HepG2 (cell line): Measurements from ENCODE around the gene DYNC1LI1. TPM values are rescaled to one million over a fixed set of nuclear protein-coding genes. Genes with fewer than 3 reads are reported as not detected.

Source experiments
- ATAC-seq: fragments of 200-7000 bp; cut with Tn5 transposase; 3 replicates; pipeline ENCODE4 v1.9.1; 2020; ENCODE audit warnings: mild to moderate bottlenecking, moderate library complexity
- BruUV-seq: library from RNA; stranded (reverse); fragments of 400-500 nt; replicated peaks from 2 replicates; lab custom pipeline; 2021; lab: Mats Ljungman, UMichigan
- CTCF ChIA-PET: fragments of 300-600 bp; formaldehyde crosslinking; extraction: SDS; loops from one replicate; lab custom pipeline; 2021; ENCODE audit warnings: low total read pairs, inconsistent platforms, low intra/inter-chr PET ratio; lab: Yijun Ruan, JAX
- POLR2A ChIA-PET: fragments of 350-600 bp; sonication (Branson Sonifier 250); formaldehyde crosslinking; loops from one replicate; lab custom pipeline; 2020; ENCODE audit warnings: antibody characterized with exemption, inconsistent platforms; lab: Yijun Ruan, JAX
- DNase-seq: peaks from one replicate; pipeline ENCODE4 v3.0.0-alpha.2; 2015; ENCODE audit warnings: low spot score
- FAIRE-seq: peaks from 3 replicates; lab custom pipeline; 2011; peaks lifted over from hg19 to GRCh38; lab: Jason Lieb, UNC
- H2AFZ ChIP-seq: one replicate; pipeline ENCODE4 v1.6.1; 2011; ENCODE audit warnings: low read length, inconsistent platforms
- H3K27ac ChIP-seq: fragments of 300-600 bp; 3 replicates; pipeline ENCODE4 v1.8.0; 2011; ENCODE audit warnings: mixed run types, mild to moderate bottlenecking, mixed read lengths, low read length, inconsistent platforms; ENCODE audit not compliant: insufficient read depth; ENCODE audit errors: extremely low read length
- H3K27me3 ChIP-seq, 2 experiments: fragments of 200-600 bp in 1 of 2; 2 replicates in 1 of 2; 3 replicates in 1 of 2; pipeline versions ENCODE4 v1.6.0 to v1.8.0; 2011; ENCODE audit warnings: low read length in 2 of 2, mild to moderate bottlenecking in 2 of 2, moderate library complexity in 2 of 2, inconsistent platforms in 1 of 2; ENCODE audit not compliant: insufficient read depth in 2 of 2, control insufficient read depth in 1 of 2
- H3K36me3 ChIP-seq, 2 experiments: fragments of 200-600 bp in 1 of 2; replicated peaks in 1 of 2; 2 replicates in 1 of 2; 3 replicates in 1 of 2; pipeline versions ENCODE4 v1.5.1 to v1.8.0; 2011; ENCODE audit warnings: low read length in 2 of 2, inconsistent platforms in 1 of 2; ENCODE audit not compliant: insufficient read depth in 2 of 2, control insufficient read depth in 1 of 2
- H3K4me1 ChIP-seq: 2 replicates; pipeline ENCODE4 v1.5.1; 2012; ENCODE audit warnings: low read length, inconsistent platforms; ENCODE audit not compliant: insufficient read depth
- H3K4me2 ChIP-seq: 2 replicates; pipeline ENCODE4 v1.6.0; 2011; ENCODE audit warnings: low read depth, low read length, inconsistent platforms
- H3K4me3 ChIP-seq, 3 experiments: fragments of 200-600 bp in 1 of 3; sonication (generic), shearing (Covaris generic) in 1 of 3; replicated peaks in 1 of 3; 2 replicates each; pipeline ENCODE4 v1.5.1; 2011 to 2016; ENCODE audit warnings: low read length in 3 of 3, inconsistent platforms in 2 of 3, low read depth in 2 of 3, mild to moderate bottlenecking in 2 of 3, control low read depth in 1 of 3, mixed read lengths in 1 of 3; ENCODE audit not compliant: insufficient read depth in 1 of 3
- H3K79me2 ChIP-seq: one replicate; pipeline ENCODE4 v1.6.1; 2011; ENCODE audit warnings: low read length, inconsistent platforms; ENCODE audit not compliant: insufficient read depth
- H3K9ac ChIP-seq: 2 replicates; pipeline ENCODE4 v1.6.0; 2011; ENCODE audit warnings: mild to moderate bottlenecking, low read depth, low read length, inconsistent platforms; ENCODE audit not compliant: insufficient read depth
- H3K9me3 ChIP-seq: 2 replicates; pipeline ENCODE4 v1.5.1; 2012; ENCODE audit warnings: mild to moderate bottlenecking, low read length
- H4K20me1 ChIP-seq: 2 replicates; pipeline ENCODE4 v1.6.0; 2011; ENCODE audit warnings: inconsistent platforms, mild to moderate bottlenecking, low read length, moderate library complexity; ENCODE audit not compliant: insufficient read depth
- CAMTA2 ChIP-seq: sonication (generic); formaldehyde crosslinking; IDR thresholded peaks from 2 replicates; pipeline ENCODE4 v1.4.0; 2020; ENCODE audit warnings: mild to moderate bottlenecking, missing genetic modification reagents, borderline replicate concordance
- CREM ChIP-seq, 2 experiments: sonication (generic) in 1 of 2; formaldehyde crosslinking in 1 of 2; IDR thresholded peaks; 2 replicates each; pipeline versions ENCODE4 v1.4.0 to v1.6.1; 2016 to 2020; ENCODE audit warnings: antibody characterized with exemption in 1 of 2, mild to moderate bottlenecking in 1 of 2, missing genetic modification reagents in 1 of 2
- EZH2 ChIP-seq: conservative IDR thresholded peaks from 2 replicates; pipeline ENCODE4 v1.6.1; 2012; ENCODE audit warnings: mild to moderate bottlenecking, low read depth, low read length, moderate library complexity
- FOXA1 ChIP-seq, 2 experiments: fragments of 450-650 bp in 1 of 2; sonication (generic) in 1 of 2; formaldehyde crosslinking in 1 of 2; IDR thresholded peaks; 2 replicates each; pipeline versions ENCODE4 v1.4.0 to v1.6.1; 2016 to 2020; ENCODE audit warnings: missing genetic modification reagents in 1 of 2
- GABPA ChIP-seq, 2 experiments: IDR thresholded peaks; 2 replicates each; pipeline ENCODE4 v1.6.1; 2011 to 2016; ENCODE audit warnings: low read depth in 2 of 2, low read length in 1 of 2, missing biosample characterization in 1 of 2, missing genetic modification characterization in 1 of 2
- GABPB1 ChIP-seq: IDR thresholded peaks from 2 replicates; pipeline ENCODE4 v1.6.1; 2016; ENCODE audit warnings: mild to moderate bottlenecking, missing genetic modification reagents, moderate library complexity, missing compliant biosample characterization
- GLI4 ChIP-seq: sonication (generic); formaldehyde crosslinking; IDR thresholded peaks from 2 replicates; pipeline ENCODE4 v1.5.1; 2020; ENCODE audit warnings: missing genetic modification reagents, mild to moderate bottlenecking, moderate library complexity, borderline replicate concordance
- KAT7 ChIP-seq: IDR thresholded peaks from 2 replicates; pipeline ENCODE4 v1.6.1; 2018; ENCODE audit warnings: borderline replicate concordance, missing compliant biosample characterization
- KLF6 ChIP-seq: IDR thresholded peaks from 2 replicates; pipeline ENCODE4 v1.8.0; 2016; ENCODE audit warnings: missing biosample characterization, missing genetic modification reagents
- NFATC3 ChIP-seq: sonication (generic); formaldehyde crosslinking; IDR thresholded peaks from 2 replicates; pipeline ENCODE4 v1.5.1; 2020; ENCODE audit warnings: mild to moderate bottlenecking, missing genetic modification reagents
- SRSF9 ChIP-seq: fragments of 200-400 bp; formaldehyde crosslinking; IDR thresholded peaks from 2 replicates; pipeline ENCODE4 v1.6.1; 2018; ENCODE audit warnings: borderline replicate concordance, mild to moderate bottlenecking, low read depth, low read length; ENCODE audit not compliant: insufficient read depth, poor library complexity, severe bottlenecking
- TAF1 ChIP-seq: sonication (generic); formaldehyde crosslinking; IDR thresholded peaks from 2 replicates; pipeline ENCODE4 v1.4.0; 2020; ENCODE audit warnings: missing genetic modification reagents
- ZNF674 ChIP-seq: sonication (generic); formaldehyde crosslinking; IDR thresholded peaks from 2 replicates; pipeline ENCODE4 v1.5.0; 2020; ENCODE audit warnings: low read depth, mild to moderate bottlenecking, missing genetic modification reagents
- WGBS: methylation state at CpG from one replicate; pipeline ENCODE4 v1.1.6; 2017; ENCODE audit warnings: low lambda C conversion rate; 5-methylcytosine and 5-hydroxymethylcytosine counted together
- in situ Hi-C: cut with HindIII; loops from 2 replicates; pipeline ENCODE4 v1.10.0; 2017; ENCODE audit warnings: low pct_unique_long_range_greater_than_20kb; ENCODE audit not compliant: extremely low pct_ligation_motif_present
- intact Hi-C: fragments of 100-400 bp; cut with micrococcal nuclease; formaldehyde crosslinking; loops from one replicate; pipeline ENCODE4 v1.10.0; 2022; ENCODE audit not compliant: unreplicated experiment
- polyA plus RNA-seq, 8 experiments: library from polyadenylated mRNA; depleted of rRNA in 3 of 8; stranded (reverse) in 7 of 8; unstranded in 1 of 8; fragments of >200 nt; fragmentation: Illumina TruSeq in 4 of 8; extraction: Trizol in 4 of 8; gene quantifications; 2 replicates each; pipeline versions ENCODE4 v1.2.1 to v1.2.3, GENCODE V29; 2011 to 2016; ENCODE audit warnings: low read depth in 4 of 8, missing spikeins in 1 of 8, mixed read lengths in 1 of 8; ENCODE audit not compliant: insufficient read depth in 1 of 8
- total RNA-seq, 5 experiments: library from RNA; depleted of rRNA; stranded (reverse); fragments of >200 nt; fragmentation: Illumina TruSeq; extraction: Trizol; gene quantifications; 2 replicates each; pipeline ENCODE4 v1.2.3, GENCODE V29; 2016; ENCODE audit warnings: low read depth in 1 of 5
- TF ChIP-seq, protein P1 (sequence below): sonication (generic); formaldehyde crosslinking; IDR thresholded peaks from 2 replicates; pipeline ENCODE4 v1.4.0; 2020; ENCODE audit warnings: missing genetic modification reagents
- TF ChIP-seq, protein P2 (sequence below), 2 experiments: fragments of 450-650 bp in 1 of 2; sonication (generic) in 1 of 2; formaldehyde crosslinking in 1 of 2; IDR thresholded peaks; 2 replicates each; pipeline versions ENCODE4 v1.6.1 to v1.8.0; 2016 to 2022; ENCODE audit warnings: antibody characterized with exemption in 1 of 2, mild to moderate bottlenecking in 1 of 2, missing genetic modification reagents in 1 of 2

The DYNC1LI1 gene
- total and polyA plus RNA-seq, 2 of the 13 experiments (the other 11 are each of a cell fraction or from before 2014, with no cell fraction given): 13.4 to 37.1 TPM

DNA sequence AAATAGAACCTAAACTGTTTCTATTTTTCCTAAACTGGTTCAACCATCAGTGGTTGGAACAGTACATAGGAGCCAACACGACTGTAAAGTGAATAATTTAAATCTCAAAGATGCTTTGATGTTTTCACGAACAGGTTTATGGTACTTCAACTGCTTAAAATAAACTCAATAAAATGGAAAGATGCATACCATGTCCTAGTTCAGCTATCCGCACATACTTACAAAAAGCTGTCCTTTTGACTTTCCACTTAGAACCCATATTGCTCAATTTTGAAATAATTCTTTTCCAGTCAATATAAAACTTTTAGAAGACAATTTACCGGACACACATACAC, 68.9 kb downstream of the DYNC1LI1 start:
- ATAC-seq: no peak; the same call in 2 of the 3 replicates
- Histone ChIP-seq H3K9ac (peak overlapping the region; percentile 87), H3K27me3 (peaks cover 0 to 1% of the 10 kb centered on the region in 2 experiments; a peak in 2 of 5 replicates), H2AFZ (no peak overlapping the region), H3K27ac (peak overlapping the region; percentile 80), H3K36me3 (no peaks in the 10 kb centered on the region), H3K4me2 (peak overlapping the region; percentile 85), H3K79me2 (peaks cover 30% of the 10 kb centered on the region), H4K20me1 (no peaks in the 10 kb centered on the region), H3K4me1 (peaks cover 47% of the 10 kb centered on the region), H3K9me3 (no peaks in the 10 kb centered on the region), H3K4me3 (peak overlapping the region; percentile 76 to 97 (median 82))
- DNase-seq: no peak
- in situ Hi-C loops (loop anchor here (10.0 kb wide), 1 partner anchor 433 kb away; no protein-coding TSS in a partner anchor), intact Hi-C loops (loop anchor here (10.0 kb wide), 1 partner anchor 107 kb away; the partner anchor contains the start of gene CMTM7)
- CTCF ChIA-PET: no interaction called here
- POLR2A ChIA-PET: interaction anchor here (0.7 kb wide), 1 partner anchor 20 kb away, joined by 5 read pairs; no protein-coding TSS in a partner anchor
- FAIRE-seq: no peak
- under 1% methylated on average over 4 of the region's 4 CpGs for WGBS
- BruUV-seq: no TSS peak
- TF ChIP-seq CAMTA2 (CRISPR knock-in tag) (no peak), TAF1 (CRISPR knock-in tag) (no peak), GABPB1 (no peak), KAT7 (CRISPR knock-in tag) (no peak), KLF6 (no peak), EZH2 (no peak), FOXA1 (IDR thresholded peaks at IDR 0.05) (no peak), FOXA1 (CRISPR knock-in tag; IDR thresholded peaks at IDR 0.05) (no peak), SRSF9 (no peak), ZNF674 (no peak), NFATC3 (CRISPR knock-in tag) (0 out of 2 replicates have a peak, but pooled peaks have one; percentile 66), GABPA (IDR thresholded peaks at IDR 0.05; ENCODE audit: low read depth, low read length) (no peak), GABPA (CRISPR knock-in tag; IDR thresholded peaks at IDR 0.05; ENCODE audit: low read depth) (no peak), GLI4 (CRISPR knock-in tag) (0 out of 2 replicates have a peak, but pooled peaks have one; percentile 18), CREM (IDR thresholded peaks at IDR 0.05) (0 out of 2 replicates have a peak, but pooled peaks have one; percentile 3), CREM (CRISPR knock-in tag; IDR thresholded peaks at IDR 0.05) (no peak)
- TF ChIP-seq, protein P1, sequence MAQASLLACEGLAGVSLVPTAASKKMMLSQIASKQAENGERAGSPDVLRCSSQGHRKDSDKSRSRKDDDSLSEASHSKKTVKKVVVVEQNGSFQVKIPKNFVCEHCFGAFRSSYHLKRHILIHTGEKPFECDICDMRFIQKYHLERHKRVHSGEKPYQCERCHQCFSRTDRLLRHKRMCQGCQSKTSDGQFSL (CRISPR knock-in tag): no peak
- TF ChIP-seq, protein P2, sequence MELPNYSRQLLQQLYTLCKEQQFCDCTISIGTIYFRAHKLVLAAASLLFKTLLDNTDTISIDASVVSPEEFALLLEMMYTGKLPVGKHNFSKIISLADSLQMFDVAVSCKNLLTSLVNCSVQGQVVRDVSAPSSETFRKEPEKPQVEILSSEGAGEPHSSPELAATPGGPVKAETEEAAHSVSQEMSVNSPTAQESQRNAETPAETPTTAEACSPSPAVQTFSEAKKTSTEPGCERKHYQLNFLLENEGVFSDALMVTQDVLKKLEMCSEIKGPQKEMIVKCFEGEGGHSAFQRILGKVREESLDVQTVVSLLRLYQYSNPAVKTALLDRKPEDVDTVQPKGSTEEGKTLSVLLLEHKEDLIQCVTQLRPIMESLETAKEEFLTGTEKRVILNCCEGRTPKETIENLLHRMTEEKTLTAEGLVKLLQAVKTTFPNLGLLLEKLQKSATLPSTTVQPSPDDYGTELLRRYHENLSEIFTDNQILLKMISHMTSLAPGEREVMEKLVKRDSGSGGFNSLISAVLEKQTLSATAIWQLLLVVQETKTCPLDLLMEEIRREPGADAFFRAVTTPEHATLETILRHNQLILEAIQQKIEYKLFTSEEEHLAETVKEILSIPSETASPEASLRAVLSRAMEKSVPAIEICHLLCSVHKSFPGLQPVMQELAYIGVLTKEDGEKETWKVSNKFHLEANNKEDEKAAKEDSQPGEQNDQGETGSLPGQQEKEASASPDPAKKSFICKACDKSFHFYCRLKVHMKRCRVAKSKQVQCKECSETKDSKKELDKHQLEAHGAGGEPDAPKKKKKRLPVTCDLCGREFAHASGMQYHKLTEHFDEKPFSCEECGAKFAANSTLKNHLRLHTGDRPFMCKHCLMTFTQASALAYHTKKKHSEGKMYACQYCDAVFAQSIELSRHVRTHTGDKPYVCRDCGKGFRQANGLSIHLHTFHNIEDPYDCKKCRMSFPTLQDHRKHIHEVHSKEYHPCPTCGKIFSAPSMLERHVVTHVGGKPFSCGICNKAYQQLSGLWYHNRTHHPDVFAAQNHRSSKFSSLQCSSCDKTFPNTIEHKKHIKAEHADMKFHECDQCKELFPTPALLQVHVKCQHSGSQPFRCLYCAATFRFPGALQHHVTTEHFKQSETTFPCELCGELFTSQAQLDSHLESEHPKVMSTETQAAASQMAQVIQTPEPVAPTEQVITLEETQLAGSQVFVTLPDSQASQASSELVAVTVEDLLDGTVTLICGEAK (IDR thresholded peaks at IDR 0.05): no peak
- TF ChIP-seq, protein P2 (CRISPR knock-in tag; IDR thresholded peaks at IDR 0.05): no peak
